GM23338 (cell line): ENCODE measurements around the gene CBX8. TPM values are rescaled to one million over a fixed set of nuclear protein-coding genes. Genes with fewer than 3 reads are reported as not detected.

Experiments used
- ATAC-seq: fragments of 200-7000 bp; cut with Tn5 transposase; 3 replicates; pipeline ENCODE4 v1.9.1; 2020
- DNase-seq: peaks from one replicate; pipeline ENCODE4 v3.0.0-alpha.2; 2015; ENCODE audit warnings: low spot score
- H2AFZ ChIP-seq: fragments of 200-600 bp; sonication (generic); 2 replicates; pipeline ENCODE4 v1.8.0; 2016; ENCODE audit warnings: antibody characterized with exemption, mild to moderate bottlenecking, moderate library complexity
- H3F3A ChIP-seq: fragments of 200-600 bp; sonication (generic); replicated peaks from 2 replicates; pipeline ENCODE4 v1.8.0; 2017; ENCODE audit warnings: antibody characterized with exemption, mixed run types, low read depth
- H3K27ac ChIP-seq: fragments of 200-600 bp; sonication (generic); 2 replicates; pipeline ENCODE4 v1.6.1; 2016; ENCODE audit warnings: low read depth
- H3K27me3 ChIP-seq: fragments of 200-600 bp; sonication (generic); 2 replicates; pipeline ENCODE4 v1.8.0; 2016; ENCODE audit warnings: mild to moderate bottlenecking, mixed run types, moderate library complexity; ENCODE audit not compliant: insufficient read depth
- H3K36me3 ChIP-seq: fragments of 200-600 bp; sonication (generic); 2 replicates; pipeline ENCODE4 v1.8.0; 2016; ENCODE audit warnings: mild to moderate bottlenecking; ENCODE audit not compliant: insufficient read depth
- H3K4me1 ChIP-seq: fragments of 200-600 bp; sonication (generic); 2 replicates; pipeline ENCODE4 v1.8.0; 2016; ENCODE audit warnings: mild to moderate bottlenecking, moderate library complexity; ENCODE audit not compliant: insufficient read depth
- H3K4me2 ChIP-seq: fragments of 200-600 bp; sonication (generic); 2 replicates; pipeline ENCODE4 v1.7.1; 2017; ENCODE audit warnings: mixed run types
- H3K4me3 ChIP-seq: fragments of 200-600 bp; sonication (generic); 2 replicates; pipeline ENCODE4 v1.6.1; 2016; ENCODE audit warnings: mixed run types
- H3K79me2 ChIP-seq: fragments of 200-600 bp; sonication (generic); replicated peaks from 2 replicates; pipeline ENCODE4 v1.8.0; 2017; ENCODE audit warnings: mild to moderate bottlenecking; ENCODE audit not compliant: insufficient read depth
- H3K9me2 ChIP-seq: fragments of 200-600 bp; sonication (generic); 2 replicates; pipeline ENCODE4 v1.8.0; 2017; ENCODE audit not compliant: insufficient read depth
- H4K20me1 ChIP-seq: fragments of 200-600 bp; sonication (generic); replicated peaks from 2 replicates; pipeline ENCODE4 v1.8.0; 2017; ENCODE audit warnings: mild to moderate bottlenecking; ENCODE audit not compliant: insufficient read depth
- H3K27ac Mint-ChIP-seq: 2 replicates; pipeline ENCODE4 v1.8.0; 2020; ENCODE audit warnings: inconsistent platforms, mild to moderate bottlenecking, moderate library complexity, mixed read lengths
- H3K27me3 Mint-ChIP-seq: 3 replicates; pipeline ENCODE4 v1.8.0; 2022; ENCODE audit warnings: low read depth, mild to moderate bottlenecking, moderate library complexity, mixed read lengths, inconsistent platforms; ENCODE audit not compliant: insufficient read depth, poor library complexity
- H3K36me3 Mint-ChIP-seq: 3 replicates; pipeline ENCODE4 v1.8.0; 2021; ENCODE audit warnings: low read depth, mild to moderate bottlenecking, inconsistent platforms, moderate library complexity, mixed read lengths
- H3K4me1 Mint-ChIP-seq: 3 replicates; pipeline ENCODE4 v1.8.0; 2020; ENCODE audit warnings: mild to moderate bottlenecking, inconsistent platforms, mixed read lengths
- H3K4me3 Mint-ChIP-seq: 3 replicates; pipeline ENCODE4 v1.8.0; 2021; ENCODE audit warnings: moderate library complexity, mild to moderate bottlenecking, inconsistent platforms, mixed read lengths
- H3K9me3 Mint-ChIP-seq: 3 replicates; pipeline ENCODE4 v1.8.0; 2020; ENCODE audit warnings: moderate library complexity, mild to moderate bottlenecking, inconsistent platforms, mixed read lengths
- EZH2 ChIP-seq: fragments of 200-600 bp; sonication (generic); IDR thresholded peaks from one replicate; pipeline ENCODE4 v1.8.0; 2017; ENCODE audit warnings: antibody characterized with exemption, mild to moderate bottlenecking, low read depth; ENCODE audit not compliant: unreplicated experiment
- EZH2phosphoT487 ChIP-seq: fragments of 200-600 bp; sonication (generic); IDR thresholded peaks from one replicate; pipeline ENCODE4 v1.8.1; 2018; ENCODE audit warnings: antibody characterized with exemption; ENCODE audit not compliant: unreplicated experiment
- JUNB ChIP-seq: IDR thresholded peaks from one replicate; pipeline ENCODE4 v1.6.1; 2016; ENCODE audit warnings: antibody characterized with exemption; ENCODE audit not compliant: unreplicated experiment
- POLR2AphosphoS5 ChIP-seq: IDR thresholded peaks from 2 replicates; pipeline ENCODE4 v1.6.1; 2016; ENCODE audit warnings: antibody characterized with exemption, low read depth
- STAT1 ChIP-seq: IDR thresholded peaks from one replicate; pipeline ENCODE4 v1.6.1; 2016; ENCODE audit warnings: antibody characterized with exemption; ENCODE audit not compliant: unreplicated experiment
- ZNF114 ChIP-seq: fragments of 250-450 bp; sonication (Bioruptor Pico); IDR thresholded peaks from 2 replicates; pipeline ENCODE4 v1.5.0; 2020; ENCODE audit warnings: mild to moderate bottlenecking, moderate library complexity
- ZNF331 ChIP-seq: fragments of 250-450 bp; sonication (Bioruptor Pico); IDR thresholded peaks from 2 replicates; pipeline ENCODE4 v1.5.0; 2020; ENCODE audit warnings: low read depth, mild to moderate bottlenecking, moderate library complexity
- polyA plus RNA-seq: library from polyadenylated mRNA; unstranded; fragments of >200 nt; fragmentation: Nextera tagmentation; extraction: Ambion mirVana; gene quantifications from 2 replicates; pipeline ENCODE4 v1.2.1, GENCODE V29; 2016
- total RNA-seq: library from RNA; depleted of rRNA; stranded (reverse); fragments of >200 nt; shearing (Covaris generic); gene quantifications from 2 replicates; pipeline ENCODE4 v1.2.3, GENCODE V29; 2014

CBX8 gene
- total and polyA plus RNA-seq, 2 experiments from 2014 or later, result 1.0 to 1.3 TPM

- Histone ChIP-seq H4K20me1 (peaks cover 10% of the 10 kb centered on the region), H3K4me1 (peaks cover 37% of the 10 kb centered on the region), H3K27me3 (peaks cover 94% of the 10 kb centered on the region), H3K27ac (no peak overlapping the region), H3F3A (peaks cover 36% of the 10 kb centered on the region), H3K4me3 (peak overlapping the region; percentile 43; the same call in 1 of the 2 replicates), H3K9me2 (no peaks in the 10 kb centered on the region), H3K79me2 (no peaks in the 10 kb centered on the region), H2AFZ (no peak overlapping the region), H3K36me3 (no peaks in the 10 kb centered on the region), H3K4me2 (no peak overlapping the region)
- Mint-ChIP-seq H3K4me3 (peak overlapping the region; percentile 47), H3K9me3 (no peaks in the 10 kb centered on the region), H3K27ac (no peak overlapping the region), H3K36me3 (no peaks in the 10 kb centered on the region; the same call in 2 of the 3 replicates), H3K4me1 (peaks cover 45% of the 10 kb centered on the region), H3K27me3 (peaks cover 95% of the 10 kb centered on the region)
- TF ChIP-seq ZNF114 (CRISPR knock-in tag), result no peak
- TF ChIP-seq STAT1, result no peak
- no peak for TF ChIP-seq POLR2AphosphoS5
- no peak for TF ChIP-seq ZNF331 (CRISPR knock-in tag)
- peak; percentile 96 for TF ChIP-seq EZH2
- DNase-seq (peak; percentile 54), ATAC-seq (no peak)
Observed at GRCh38 chr17:79792341-79792871, 4.5 kb downstream of the CBX8 start.

- ATAC-seq, result no peak
- H2AFZ ChIP-seq, result no peak overlapping the region
- peaks cover 39% of the 10 kb centered on the region for H3F3A ChIP-seq
- H3K4me2 ChIP-seq, result peak overlapping the region; percentile 55; the same call in 1 of the 2 replicates
- peaks cover 49% of the 10 kb centered on the region for H3K4me1 Mint-ChIP-seq
- no peak for TF ChIP-seq EZH2phosphoT487
- TF ChIP-seq EZH2, result peak; percentile 91
- no peak for TF ChIP-seq POLR2AphosphoS5
- H3K27ac Mint-ChIP-seq, result no peak overlapping the region
- no peaks in the 10 kb centered on the region for H3K36me3 ChIP-seq
- no peaks in the 10 kb centered on the region for H3K9me3 Mint-ChIP-seq
- H3K4me1 ChIP-seq, result peaks cover 37% of the 10 kb centered on the region
- H3K27me3 Mint-ChIP-seq, result peaks cover 95% of the 10 kb centered on the region
- H3K9me2 ChIP-seq, result no peaks in the 10 kb centered on the region
- H3K79me2 ChIP-seq, result no peaks in the 10 kb centered on the region
- H3K4me3 Mint-ChIP-seq, result no peak overlapping the region; the same call in 2 of the 3 replicates
- no peaks in the 10 kb centered on the region; the same call in 2 of the 3 replicates for H3K36me3 Mint-ChIP-seq
- peaks cover 100% of the 10 kb centered on the region for H3K27me3 ChIP-seq
- H3K27ac ChIP-seq, result no peak overlapping the region
- H4K20me1 ChIP-seq, result peaks cover 11% of the 10 kb centered on the region
- no peak for DNase-seq
- H3K4me3 ChIP-seq, result peak overlapping the region; percentile 43
Observed at GRCh38 chr17:79791735-79792161, 5.1 kb downstream of the CBX8 start.

- H3K4me3 ChIP-seq, result peak overlapping the region; percentile 43
- H3F3A ChIP-seq, result peaks cover 35% of the 10 kb centered on the region
- H3K9me2 ChIP-seq, result no peaks in the 10 kb centered on the region
- ATAC-seq, result no peak
- H3K27me3 Mint-ChIP-seq, result peaks cover 94% of the 10 kb centered on the region
- peaks cover 16% of the 10 kb centered on the region for H4K20me1 ChIP-seq
- no peaks in the 10 kb centered on the region for H3K36me3 ChIP-seq
- DNase-seq, result peak; percentile 57
- TF ChIP-seq JUNB, result no peak
- TF ChIP-seq EZH2, result peak; percentile 94
- no peak overlapping the region for H3K27ac Mint-ChIP-seq
- no peak overlapping the region for H3K27ac ChIP-seq
- peak overlapping the region; percentile 55; the same call in 1 of the 2 replicates for H3K4me2 ChIP-seq
- no peaks in the 10 kb centered on the region for H3K79me2 ChIP-seq
- peaks cover 93% of the 10 kb centered on the region for H3K27me3 ChIP-seq
- no peaks in the 10 kb centered on the region for H3K9me3 Mint-ChIP-seq
- H2AFZ ChIP-seq, result no peak overlapping the region
- peaks cover 52% of the 10 kb centered on the region for H3K4me1 Mint-ChIP-seq
- peaks cover 1% of the 10 kb centered on the region; the same call in 1 of the 3 replicates for H3K36me3 Mint-ChIP-seq
- H3K4me1 ChIP-seq, result peaks cover 40% of the 10 kb centered on the region
- no peak overlapping the region for H3K4me3 Mint-ChIP-seq
Observed at GRCh38 chr17:79790805-79791734, 5.8 kb downstream of the CBX8 start.
